ENCODE results near the gene UFD1. TPM values are rescaled to one million over a fixed set of nuclear protein-coding genes. Genes with fewer than 3 reads are reported as not detected.

The UFD1 gene
- total and polyA plus RNA-seq, 2 of the 4 experiments (the other 2 are of a cell fraction) = 149 to 152 TPM

- Histone ChIP-seq H3K4me3 (ENCODE audit: insufficient read depth, low read depth, low read length) (no peak overlapping the region), H4K5ac (ENCODE audit: low read depth, low read length) (no peak overlapping the region), H3K56ac (ENCODE audit: extremely low read depth, insufficient read depth, low read length) (no peak overlapping the region), H3K79me1 (ENCODE audit: low read depth in 1 of 2, low read length in 2 of 2) (peaks cover 37 to 81% of the 10 kb centered on the region in 2 experiments), H3K14ac (replicated peaks; ENCODE audit: low read depth, low read length) (no peak overlapping the region), H2AK5ac (ENCODE audit: low read depth, low read length) (no peak overlapping the region), H3K4ac (ENCODE audit: low read depth, low read length) (no peak overlapping the region), H2AFZ (replicated peaks; ENCODE audit: low read length, poor library complexity) (no peak overlapping the region), H3K4me1 (ENCODE audit: control insufficient read depth, insufficient read depth, low read length) (peaks cover 3% of the 10 kb centered on the region), H3K23ac (ENCODE audit: low read depth, low read length) (no peak overlapping the region), H3K9me1 (ENCODE audit: insufficient read depth, low read length) (peaks cover 14% of the 10 kb centered on the region), H4K91ac (ENCODE audit: insufficient read depth, low read depth, low read length) (no peak overlapping the region), H3K27me3 (ENCODE audit: control insufficient read depth, insufficient read depth, low read length) (no peaks in the 10 kb centered on the region), H4K20me1 (ENCODE audit: insufficient read depth, low read length) (peaks cover 44% of the 10 kb centered on the region), H2BK15ac (ENCODE audit: low read depth, low read length) (no peak overlapping the region), H2BK20ac (ENCODE audit: low read depth, low read length) (no peak overlapping the region), H3K4me2 (ENCODE audit: low read depth, low read length) (no peak overlapping the region), H3K18ac (ENCODE audit: low read depth, low read length) (no peak overlapping the region), H2AK9ac (replicated peaks; ENCODE audit: low read depth, low read length, poor library complexity) (no peak overlapping the region), H2BK5ac (ENCODE audit: low read depth, low read length, poor library complexity, severe bottlenecking) (no peak overlapping the region), H3K36me3 (ENCODE audit: control insufficient read depth, insufficient read depth, low read length) (peaks cover 18% of the 10 kb centered on the region), H3K27ac (ENCODE audit: insufficient read depth, low read length) (no peak overlapping the region), H2BK120ac (ENCODE audit: low read depth, low read length) (no peak overlapping the region), H3K9ac (ENCODE audit: low read depth, low read length) (no peak overlapping the region), H3K9me3 (ENCODE audit: control insufficient read depth, insufficient read depth, low read length) (no peaks in the 10 kb centered on the region), H4K8ac (ENCODE audit: low read depth in 2 of 2, low read length in 2 of 2) (no peak overlapping the region)
- CTCF ChIA-PET = no interaction called here
- BruUV-seq (replicated peaks) = no TSS peak
- DNase-seq = no peak
- 100% methylated on average over 1 of the region's 4 CpGs; no CpG with 5 or more reads in 1 of the 2 experiments for WGBS, 2 experiments (ENCODE audit: extremely low coverage in 2 of 2, insufficient read length in 1 of 2)
- POLR2A ChIA-PET (ENCODE audit: unreplicated experiment) = no interaction called here
- intact Hi-C loops (cut with micrococcal nuclease) = no loop called here
- no peak for TF ChIP-seq SMC3 (IDR thresholded peaks at IDR 0.05; ENCODE audit: low read depth, low read length)
- no peak for TF ChIP-seq RAD21 (IDR thresholded peaks at IDR 0.05; ENCODE audit: low read length)
- TF ChIP-seq USF2 (IDR thresholded peaks at IDR 0.05; ENCODE audit: low read depth, low read length) = no peak
- TF ChIP-seq ELK1 (IDR thresholded peaks at IDR 0.05; ENCODE audit: borderline replicate concordance, low read depth, low read length) = no peak
- TF ChIP-seq RCOR1 (IDR thresholded peaks at IDR 0.05; ENCODE audit: insufficient replicate concordance, low read length) = no peak
- no peak for TF ChIP-seq NFE2L2 (IDR thresholded peaks at IDR 0.05; ENCODE audit: low read depth, low read length)
- no peak for TF ChIP-seq MXI1 (IDR thresholded peaks at IDR 0.05; ENCODE audit: borderline replicate concordance, low read depth, low read length)
- TF ChIP-seq FOS (IDR thresholded peaks at IDR 0.05; ENCODE audit: low read depth, low read length) = no peak
- TF ChIP-seq MAZ (IDR thresholded peaks at IDR 0.05; ENCODE audit: borderline replicate concordance, low read depth, low read length) = no peak
- dilution Hi-C loops (cut with HindIII; ENCODE audit: low sequenced_read_pairs, unreplicated experiment) = no loop called here
- ATAC-seq (ENCODE audit: low read depth) = no peak
- in situ Hi-C loops (cut with MboI; ENCODE audit: low sequenced_read_pairs) = no loop called here
These were observed 66.5 kb downstream of the UFD1 start for GRCh38 chr22:19412478-19412877.
